Heart left ventricle (tissue), 16 donors: ENCODE measurements around the gene RBM15. TPM values are rescaled to one million over a fixed set of nuclear protein-coding genes. Genes with fewer than 3 reads are reported as not detected.
A peak's percentile ranks its signal among the peaks of the same experiment; 100 is the strongest.

ENCODE experiments used
- ATAC-seq, 4 donors: fragments of 200-7000 bp; cut with Tn5 transposase; one replicate each; pipeline ENCODE4 v1.9.1; 2020 to 2022; ENCODE audit warnings: moderate library complexity in 4 of 4, mild to moderate bottlenecking in 3 of 4, moderate number of reproducible peaks in 1 of 4
- DNase-seq, 5 donors: peaks; one replicate each; pipeline ENCODE4 v3.0.0-alpha.2; 2020
- H3K27ac ChIP-seq, 12 donors: fragments of 200-600 bp; sonication (generic) in 4 of 12; one replicate each; pipeline versions ENCODE4 v1.5.0 to v1.8.0; 2016 to 2022; ENCODE audit warnings: mild to moderate bottlenecking in 2 of 12
- H3K27me3 ChIP-seq, 9 donors: fragments of 200-600 bp; sonication (generic) in 2 of 9; one replicate each; pipeline versions ENCODE4 v1.5.1 to v1.8.0; 2016 to 2022; ENCODE audit warnings: mild to moderate bottlenecking in 3 of 9
- H3K36me3 ChIP-seq, 9 donors: fragments of 200-600 bp; sonication (generic) in 2 of 9; one replicate each; pipeline versions ENCODE4 v1.5.0 to v1.8.0; 2018 to 2022; ENCODE audit warnings: mild to moderate bottlenecking in 2 of 9
- H3K4me1 ChIP-seq, 12 donors: fragments of 200-600 bp; sonication (generic) in 4 of 12; one replicate each; pipeline versions ENCODE4 v1.5.0 to v1.8.0; 2016 to 2022; ENCODE audit warnings: mild to moderate bottlenecking in 3 of 12
- H3K4me3 ChIP-seq, 12 donors: fragments of 200-600 bp; sonication (generic) in 4 of 12; one replicate each; pipeline versions ENCODE4 v1.5.0 to v1.8.0; 2017 to 2022; ENCODE audit warnings: mild to moderate bottlenecking in 9 of 12, moderate library complexity in 4 of 12
- H3K9me3 ChIP-seq, 12 donors: fragments of 200-600 bp; sonication (generic) in 4 of 12; one replicate each; pipeline versions ENCODE4 v1.5.0 to v1.8.0; 2016 to 2022; ENCODE audit warnings: mild to moderate bottlenecking in 1 of 12
- CTCF ChIP-seq, 12 donors: fragments of 200-600 bp; sonication (generic) in 4 of 12; IDR thresholded peaks; one replicate each; pipeline versions ENCODE4 v1.5.0 to v1.8.0; 2018 to 2022; ENCODE audit warnings: antibody characterized with exemption in 12 of 12, mild to moderate bottlenecking in 5 of 12
- POLR2A ChIP-seq, 2 donors: fragments of 450-650 bp; IDR thresholded peaks; one replicate each; pipeline ENCODE4 v1.6.1; 2017; ENCODE audit warnings: antibody characterized with exemption in 2 of 2, mild to moderate bottlenecking in 2 of 2, moderate library complexity in 2 of 2
- WGBS, 4 donors: extraction: QIAGEN DNeasy Blood & Tissue Kit in 2 of 4; methylation state at CpG; one replicate each; pipeline versions ENCODE4 v1.1.5 to v1.1.7; 2013 to 2018; 5-methylcytosine and 5-hydroxymethylcytosine counted together
- intact Hi-C, 10 donors: fragments of 100-400 bp; cut with DNase I; formaldehyde crosslinking; loops; one replicate each; pipeline versions ENCODE4 v1.11.1 to v1.14.2; 2022
- polyA plus RNA-seq, 2 donors: library from polyadenylated mRNA; stranded (reverse); fragments of 200-250 nt; gene quantifications; one replicate each; pipeline ENCODE4 v1.2.3, GENCODE V29; 2013
- total RNA-seq, 9 donors: library from RNA; depleted of rRNA in 2 of 9; stranded (reverse); fragments of >200 nt in 2 of 9; fragmentation: NEBNext Ultra II Directional in 3 of 9; extraction: Animal tissue kit (Norgen Biotek cat#: 25700) in 3 of 9; gene quantifications; one replicate each; pipeline versions ENCODE4 v1.1.0 to v1.2.4, GENCODE V29; 2016 to 2023
- donor health status: ischemic (EF 13 %, LVEDD 7.1; RV severe dilation, severe dysfunction).
- donor health status: healthy with polysubstance abuse.
- donor health status: DM: no; HTN: yes; CAD: no.
- donor health status: DM: no; HTN: no; CAD: no.
- donor health status: ischemic (EF 25% LVEDD 6.9; RV normal size, moderate dysfunction).
- donor health status: ischemic (EF 25% LVEDD 5.7; RV mildly dilated, moderate dysfunction).
- donor health status: healthy.
- donor health status: DM: yes; HTN: yes; CAD: no.
- donor health status: ischemic (EF 35%, LVEDD 5.7; RV mildly dilated, moderate dysfunction).
- donor health status: nonischemic (EF 11% LVEDD 7.7; RV severe dilation, severe dysfunction).
- donor health status: DM: yes; HTN: yes; CAD: no.
- donor health status: PGD.
- donor health status: ischemic (EF 29% LVEDD 5.4; RV normal size, mild dysfunction).
- donor health status: nonischemic (EF 23%, LVEDD 6.1; RV moderate dilation, normal function).

Gene RBM15
- total and polyA plus RNA-seq, 11 donors: 4.6 to 24.4 (median 16.3) TPM

GRCh38 chr1:110339407-110340206 is 430 bp downstream of the RBM15 start:
- peaks cover 5 to 66% (median 57%) of the 10 kb centered on the region in 12 donors for H3K4me1 ChIP-seq
- H3K27ac ChIP-seq: peak overlapping the region; percentile 75 to 99 (median 93)
- H3K27me3 ChIP-seq: no peaks in the 10 kb centered on the region
- TF ChIP-seq POLR2A (IDR thresholded peaks at IDR 0.05) (peak; percentile 68 to 83), CTCF (IDR thresholded peaks at IDR 0.05) (peak in 7 of 12 donors; percentile 17 to 47 (median 35))
- H3K4me3 ChIP-seq: peak overlapping the region; percentile 64 to 95 (median 82)
- H3K36me3 ChIP-seq: peaks cover 0 to 43% (median 35%) of the 10 kb centered on the region in 9 donors
- DNase-seq: peak in 4 of 5 donors; percentile 45 to 68 (median 57)
- WGBS, 4 donors: 0 to 1% (median 0%) methylated on average over 55 to 77 of the region's 77 CpGs
- intact Hi-C loops: loop anchor here in 7 of 10 donors (2.0 to 5.0 kb wide), 3 partner anchors 67 to 69 kb away; partner anchors contain the start of gene LAMTOR5 (in 6 of the 7)
- no peaks in the 10 kb centered on the region for H3K9me3 ChIP-seq
- peak in 2 of 4 donors; percentile 0 to 2 for ATAC-seq

- H3K27me3 ChIP-seq: no peaks in the 10 kb centered on the region
- peaks cover 5 to 71% (median 62%) of the 10 kb centered on the region in 12 donors for H3K4me1 ChIP-seq
- H3K36me3 ChIP-seq: peaks cover 0 to 48% (median 39%) of the 10 kb centered on the region in 9 donors
- ATAC-seq: no peak
- peak overlapping the region; percentile 64 to 95 (median 82) for H3K4me3 ChIP-seq
- 7 to 13% (median 9%) methylated on average over 2 to 9 of the region's 9 CpGs for WGBS, 4 donors
- DNase-seq: peak in 1 of 5 donors; percentile 37
- intact Hi-C loops: loop anchor here in 3 of 10 donors (5.0 kb wide), 1 partner anchor 67 kb away; the partner anchor contains the start of gene LAMTOR5 (in 3 of the 3)
- peak overlapping the region; percentile 75 to 99 (median 93) for H3K27ac ChIP-seq
- TF ChIP-seq POLR2A (IDR thresholded peaks at IDR 0.05) (no peak), CTCF (IDR thresholded peaks at IDR 0.05) (no peak)
- H3K9me3 ChIP-seq: no peaks in the 10 kb centered on the region
These were observed 961 bp downstream of the RBM15 start for GRCh38 chr1:110340207-110340468.

GRCh38 chr1:110341146-110341871 is 2.1 kb downstream of the RBM15 start:
- WGBS, 4 donors: 69 to 80% (median 72%) methylated on average over 26 to 27 of the region's 27 CpGs
- Histone ChIP-seq H3K4me3 (peak overlapping the region in 9 of 12 donors; percentile 23 to 95 (median 86)), H3K9me3 (no peaks in the 10 kb centered on the region), H3K27me3 (no peaks in the 10 kb centered on the region), H3K4me1 (peaks cover 5 to 79% (median 70%) of the 10 kb centered on the region in 12 donors), H3K36me3 (peaks cover 0 to 59% (median 46%) of the 10 kb centered on the region in 9 donors), H3K27ac (peak overlapping the region in 2 of 12 donors; percentile 7 to 99)
- intact Hi-C loops: loop anchor here in 3 of 10 donors (5.0 kb wide), 1 partner anchor 66 kb away; the partner anchor contains the start of gene LAMTOR5 (in 3 of the 3)
- TF ChIP-seq POLR2A (IDR thresholded peaks at IDR 0.05) (no peak), CTCF (IDR thresholded peaks at IDR 0.05) (no peak)
- DNase-seq (no peak), ATAC-seq (no peak)
